ENCODE data around the gene PCSK6. TPM values are rescaled to one million over a fixed set of nuclear protein-coding genes. Genes with fewer than 3 reads are reported as not detected.

The PCSK6 gene
- total and polyA plus RNA-seq, 2 of the 8 experiments (the other 6 are each of a cell fraction or from before 2014, with no cell fraction given), result 1.9 to 4.0 TPM

DNA sequence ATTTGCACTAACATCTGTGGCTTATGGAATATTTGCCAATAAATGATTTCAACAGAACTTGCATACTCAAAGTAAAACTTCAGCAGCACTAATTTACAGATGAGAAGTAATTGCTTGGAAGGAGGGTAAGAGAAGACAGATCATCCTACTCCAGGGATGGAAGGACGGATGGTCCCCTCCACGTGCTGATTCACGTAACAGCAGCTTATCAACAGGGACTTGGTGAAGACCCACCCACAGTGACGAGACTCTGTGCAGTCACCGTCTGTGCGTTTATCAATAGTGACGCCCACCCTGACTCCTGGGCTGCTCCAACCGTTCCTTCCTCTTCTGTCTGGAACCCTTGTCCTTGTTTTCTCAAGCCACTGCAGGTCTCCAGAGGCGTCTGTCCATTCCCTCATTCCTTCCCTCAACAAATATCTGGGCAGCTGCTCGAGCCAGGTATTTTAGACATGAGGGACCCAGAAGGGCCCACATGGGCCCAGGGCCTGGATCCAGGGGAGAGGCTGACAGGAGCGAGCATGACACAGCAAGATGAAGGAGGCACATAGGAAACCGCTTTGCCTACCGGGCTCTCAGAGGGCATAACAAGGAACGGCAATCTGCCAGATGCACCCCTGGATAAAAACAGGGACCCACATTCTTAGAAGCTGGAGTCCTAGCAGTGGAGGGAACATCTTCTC, 33.3 kb downstream of the PCSK6 start:
- H3K4ac ChIP-seq (replicated peaks; ENCODE audit: insufficient read length, low read depth, low read length), result no peak overlapping the region
- H4K91ac ChIP-seq (replicated peaks; ENCODE audit: insufficient read length, low read length), result no peak overlapping the region
- CTCF ChIA-PET (ENCODE audit: partially characterized antibody), result interaction anchor here (1.2 kb wide), 1 partner anchor 199 kb away, joined by 4 read pairs; no protein-coding TSS in a partner anchor
- no peak overlapping the region for H4K5ac ChIP-seq (ENCODE audit: insufficient read length, low read depth, low read length)
- H3K4me2 ChIP-seq (ENCODE audit: insufficient read depth in 1 of 2, low read depth in 2 of 2, low read length in 2 of 2), result no peak overlapping the region
- 93% methylated on average over 14 of the region's 14 CpGs; no CpG with 5 or more reads in 1 of the 2 experiments for WGBS, 2 experiments (ENCODE audit: extremely low coverage in 1 of 2, insufficient coverage in 1 of 2, insufficient read length in 1 of 2, insufficient replicate concordance in 2 of 2, low coverage in 1 of 2, low lambda C conversion rate in 2 of 2, missing lambda C conversion rate in 1 of 2)
- H2AFZ ChIP-seq (ENCODE audit: low read length), result no peak overlapping the region
- H2BK15ac ChIP-seq (ENCODE audit: low read length), result no peak overlapping the region
- no peak overlapping the region for H3K27ac ChIP-seq (ENCODE audit: low read depth, low read length)
- H2BK20ac ChIP-seq (ENCODE audit: low read length), result no peak overlapping the region
- H3K4me3 ChIP-seq (ENCODE audit: extremely low read depth in 1 of 4, insufficient read depth in 2 of 4, low read depth in 3 of 4, low read length in 4 of 4), result no peak overlapping the region
- no peak overlapping the region for H2AK5ac ChIP-seq (ENCODE audit: low read depth, low read length)
- H3K56ac ChIP-seq (replicated peaks; ENCODE audit: insufficient read length, low read depth, low read length), result no peak overlapping the region
- no peak overlapping the region for H3K23ac ChIP-seq (ENCODE audit: insufficient read length)
- FAIRE-seq, result no peak
- H3K18ac ChIP-seq (ENCODE audit: extremely low read depth, low read length), result no peak overlapping the region
- H3K36me3 ChIP-seq (ENCODE audit: control insufficient read depth in 2 of 4, insufficient read depth in 4 of 4, low read length in 3 of 4), result no peaks in the 10 kb centered on the region
- H3K14ac ChIP-seq (ENCODE audit: insufficient read length), result no peak overlapping the region
- H3K27me3 ChIP-seq (replicated peaks in 1 of 4; ENCODE audit: control insufficient read depth in 3 of 4, extremely low read depth in 1 of 4, insufficient read depth in 3 of 4, low read length in 3 of 4), result no peaks in the 10 kb centered on the region
- no peaks in the 10 kb centered on the region for H3K23me2 ChIP-seq (ENCODE audit: low read depth, low read length)
- POLR2A ChIA-PET (ENCODE audit: partially characterized antibody), result interaction anchor here (1.1 to 1.5 kb wide), 2 partner anchors 13 to 27 kb away, joined by 3 read pairs; no protein-coding TSS in a partner anchor
- no peaks in the 10 kb centered on the region for H3K79me1 ChIP-seq (ENCODE audit: low read depth, low read length)
- no peaks in the 10 kb centered on the region for H3K9me3 ChIP-seq (ENCODE audit: insufficient read depth in 2 of 2, low read depth in 1 of 2, low read length in 1 of 2)
- no peak overlapping the region for H2BK12ac ChIP-seq (ENCODE audit: low read depth, low read length)
- no peaks in the 10 kb centered on the region for H4K20me1 ChIP-seq (replicated peaks in 1 of 2; ENCODE audit: control insufficient read depth in 1 of 2, insufficient read depth in 2 of 2, low read length in 2 of 2)
- no peak overlapping the region for H2BK5ac ChIP-seq (ENCODE audit: low read depth, low read length)
- H3K79me2 ChIP-seq (ENCODE audit: control insufficient read depth in 1 of 2, insufficient read depth in 2 of 2, low read length in 2 of 2), result no peaks in the 10 kb centered on the region
- H4K8ac ChIP-seq (ENCODE audit: extremely low read depth, insufficient read depth, low read length), result no peak overlapping the region
- no peak for DNase-seq (ENCODE audit: low read depth in 1 of 2, low spot score in 2 of 2)
- H3K9ac ChIP-seq (replicated peaks in 1 of 4; ENCODE audit: extremely low read depth in 1 of 4, low read depth in 3 of 4, low read length in 3 of 4), result no peak overlapping the region
- peaks cover 0 to 9% (median 1%) of the 10 kb centered on the region in 4 experiments; a peak in 3 of 7 replicates for H3K4me1 ChIP-seq (replicated peaks in 1 of 4; ENCODE audit: control insufficient read depth in 3 of 4, insufficient read depth in 4 of 4, low read length in 3 of 4)
- no peak overlapping the region for H2BK120ac ChIP-seq (replicated peaks; ENCODE audit: low read depth, low read length)
- TF ChIP-seq BRCA1 (IDR thresholded peaks at IDR 0.05; ENCODE audit: low read depth, low read length) (no peak), CREB1 (IDR thresholded peaks at IDR 0.05) (no peak), KDM1A (IDR thresholded peaks at IDR 0.05; ENCODE audit: borderline replicate concordance, low read length) (no peak), HDAC6 (IDR thresholded peaks at IDR 0.05; ENCODE audit: low read depth, low read length) (no peak), TAF7 (optimal IDR thresholded peaks at IDR 0.05; ENCODE audit: borderline replicate concordance, low read depth, low read length) (no peak), JUND (IDR thresholded peaks at IDR 0.05; ENCODE audit: low read length) (no peak), SUZ12 (IDR thresholded peaks at IDR 0.05; ENCODE audit: low read length) (no peak), KDM5A (IDR thresholded peaks at IDR 0.05; ENCODE audit: low read length) (no peak), PHF8 (conservative IDR thresholded peaks at IDR 0.05; ENCODE audit: low read depth, low read length) (no peak), GABPA (IDR thresholded peaks at IDR 0.05; ENCODE audit: borderline replicate concordance, insufficient read depth, low read length) (no peak)
- TF ChIP-seq, protein P1, sequence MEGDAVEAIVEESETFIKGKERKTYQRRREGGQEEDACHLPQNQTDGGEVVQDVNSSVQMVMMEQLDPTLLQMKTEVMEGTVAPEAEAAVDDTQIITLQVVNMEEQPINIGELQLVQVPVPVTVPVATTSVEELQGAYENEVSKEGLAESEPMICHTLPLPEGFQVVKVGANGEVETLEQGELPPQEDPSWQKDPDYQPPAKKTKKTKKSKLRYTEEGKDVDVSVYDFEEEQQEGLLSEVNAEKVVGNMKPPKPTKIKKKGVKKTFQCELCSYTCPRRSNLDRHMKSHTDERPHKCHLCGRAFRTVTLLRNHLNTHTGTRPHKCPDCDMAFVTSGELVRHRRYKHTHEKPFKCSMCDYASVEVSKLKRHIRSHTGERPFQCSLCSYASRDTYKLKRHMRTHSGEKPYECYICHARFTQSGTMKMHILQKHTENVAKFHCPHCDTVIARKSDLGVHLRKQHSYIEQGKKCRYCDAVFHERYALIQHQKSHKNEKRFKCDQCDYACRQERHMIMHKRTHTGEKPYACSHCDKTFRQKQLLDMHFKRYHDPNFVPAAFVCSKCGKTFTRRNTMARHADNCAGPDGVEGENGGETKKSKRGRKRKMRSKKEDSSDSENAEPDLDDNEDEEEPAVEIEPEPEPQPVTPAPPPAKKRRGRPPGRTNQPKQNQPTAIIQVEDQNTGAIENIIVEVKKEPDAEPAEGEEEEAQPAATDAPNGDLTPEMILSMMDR (IDR thresholded peaks at IDR 0.05; ENCODE audit: control extremely low read depth in 1 of 3, insufficient read depth in 1 of 3, low read depth in 1 of 3, low read length in 3 of 3), result no peak

Measured in H1 (cell line).